ENCODE measurements around the gene HUNK. TPM values are rescaled to one million over a fixed set of nuclear protein-coding genes. Genes with fewer than 3 reads are reported as not detected.
"Not testable (repeated sequence)": the region's sequence is repeated elsewhere in the genome, so short reads cannot be mapped to it uniquely, and the experiment has no call there.

HUNK gene
- total RNA-seq, 1 donor from 2014 or later, result 2.5 TPM

DNA sequence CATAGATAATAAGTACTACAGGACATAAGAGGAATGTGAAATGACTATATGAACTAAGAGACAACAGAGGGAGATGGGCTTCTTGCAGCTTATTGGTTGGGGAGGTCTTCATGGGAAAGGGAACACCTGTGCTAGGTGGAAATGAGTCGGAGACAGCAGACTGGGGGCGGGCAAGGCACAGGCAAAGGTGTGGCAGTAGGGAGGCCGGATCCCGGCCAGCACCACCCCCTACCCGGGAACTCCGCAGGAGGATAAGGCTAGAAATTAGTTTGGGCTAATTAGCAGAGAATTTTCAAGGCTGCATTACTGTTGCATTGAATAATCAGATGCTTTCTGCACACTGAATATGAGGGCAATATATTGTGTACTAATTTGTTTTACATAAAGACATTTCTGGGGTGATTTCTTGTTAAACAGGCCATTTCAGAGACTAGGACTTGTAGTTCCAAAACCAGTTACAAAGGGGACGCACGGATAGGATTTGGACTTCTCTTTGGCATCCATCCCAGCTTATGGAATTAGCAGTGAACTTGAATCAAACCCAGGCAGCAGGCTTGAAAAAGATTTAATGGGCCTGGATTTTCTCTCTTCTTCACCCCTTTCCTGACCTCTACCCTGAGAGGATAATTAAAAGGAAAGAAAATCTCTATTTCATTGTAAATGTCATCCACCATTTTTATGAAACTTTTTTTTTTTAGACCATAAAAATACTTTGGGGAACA is 2.2 kb upstream of the HUNK start:
- peak; percentile 68 for DNase-seq

DNA sequence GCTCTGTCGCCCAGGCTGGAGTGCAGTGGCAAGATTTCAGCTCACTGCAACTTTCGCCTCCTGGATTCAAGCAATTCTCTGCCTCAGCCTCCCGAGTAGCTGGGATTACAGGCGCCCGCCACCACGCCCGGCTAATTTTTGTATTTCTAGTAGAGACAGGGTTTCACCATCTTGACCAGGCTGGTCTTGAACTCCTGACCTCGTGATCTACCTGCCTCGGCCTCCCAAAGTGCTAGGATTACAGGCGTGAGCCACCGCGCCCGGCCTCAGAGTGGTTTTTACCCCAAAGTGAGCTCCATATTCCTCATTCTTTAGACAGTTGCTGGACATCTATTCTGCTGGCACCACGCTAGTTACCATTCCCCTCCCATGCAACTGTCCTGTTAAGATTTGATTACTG is 1.4 kb upstream of the HUNK start:
- DNase-seq, result not testable (repeated sequence)

DNA sequence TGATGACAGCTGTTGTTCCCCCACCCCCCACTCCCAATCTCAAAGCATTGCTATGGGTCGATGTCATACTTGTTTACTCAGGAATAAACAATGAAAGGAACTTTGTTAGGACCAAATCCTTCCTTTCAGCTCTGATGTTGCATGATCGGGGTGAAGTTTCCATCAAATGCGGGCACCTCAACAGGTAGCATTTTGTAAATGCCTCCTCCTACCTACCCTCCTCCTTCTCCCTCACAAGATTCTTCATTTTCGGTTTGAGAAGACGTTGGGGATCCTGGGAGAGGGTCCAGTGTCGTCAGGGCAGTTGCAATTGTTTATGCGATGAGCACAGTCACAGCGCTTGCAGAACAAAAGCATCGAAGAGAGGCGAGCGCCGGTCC is 758 bp upstream of the HUNK start:
- DNase-seq, result no peak

DNA sequence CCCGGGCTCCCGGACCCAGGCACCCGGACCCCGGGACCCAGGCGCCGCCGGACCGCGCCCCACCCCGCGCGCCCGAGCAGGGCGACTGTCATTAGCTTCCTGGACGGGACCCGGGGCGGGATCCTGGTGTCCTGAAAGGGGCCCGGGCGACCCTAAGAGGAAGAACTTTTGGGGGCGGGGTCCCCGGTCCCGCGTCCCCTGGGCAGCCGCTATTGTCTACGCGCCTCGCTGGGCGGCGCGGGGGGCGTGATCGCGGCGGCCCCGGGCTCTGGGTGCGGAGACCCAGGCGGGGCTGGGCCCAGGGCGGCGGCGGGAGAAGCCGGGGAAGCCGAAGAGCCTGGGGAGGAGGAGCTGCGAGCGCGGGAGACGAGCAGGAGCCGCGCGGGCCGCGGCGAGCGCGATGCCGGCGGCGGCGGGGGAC is 465 bp downstream of the HUNK start:
- peak; percentile 56 for DNase-seq

DNA sequence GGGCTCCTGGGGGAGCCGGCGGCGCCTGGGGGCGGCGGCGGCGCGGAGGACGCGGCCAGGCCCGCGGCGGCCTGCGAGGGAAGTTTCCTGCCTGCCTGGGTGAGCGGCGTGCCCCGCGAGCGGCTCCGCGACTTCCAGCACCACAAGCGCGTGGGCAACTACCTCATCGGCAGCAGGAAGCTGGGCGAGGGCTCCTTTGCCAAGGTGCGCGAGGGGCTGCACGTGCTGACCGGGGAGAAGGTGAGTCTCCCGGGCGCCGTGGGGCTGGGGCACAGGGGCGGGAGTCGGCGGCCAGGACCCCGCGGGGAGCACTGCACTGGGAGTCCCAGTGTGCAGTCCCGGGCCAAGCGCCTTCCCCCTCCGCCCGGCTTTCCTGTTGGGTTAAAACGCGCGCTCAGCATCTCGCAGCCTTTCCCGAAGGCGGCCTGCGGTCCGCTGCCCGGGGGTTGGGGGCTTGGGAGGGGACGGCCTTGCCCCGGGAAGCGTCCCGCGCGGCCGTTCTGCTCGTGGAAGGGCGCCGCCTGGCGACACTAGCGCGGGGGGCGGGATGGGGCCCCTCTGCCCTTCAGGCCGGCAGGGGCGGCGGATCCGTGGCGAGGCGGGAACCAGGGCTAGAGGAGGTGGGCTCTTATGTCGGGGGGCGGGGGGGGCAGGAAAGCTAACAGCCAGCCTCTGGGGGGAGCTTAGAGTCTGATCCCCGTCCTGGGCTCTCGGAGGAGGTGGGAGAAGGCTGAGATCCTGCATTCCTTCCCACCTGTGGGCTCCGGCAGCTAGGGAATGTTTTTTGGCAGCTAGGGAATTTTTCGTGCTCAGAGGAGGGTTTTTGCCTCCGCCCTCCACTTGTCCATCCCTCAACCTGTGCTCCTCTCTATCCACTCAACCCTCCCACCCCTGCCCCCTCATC is 1.1 kb downstream of the HUNK start:
- peak; percentile 75 for DNase-seq

DNA sequence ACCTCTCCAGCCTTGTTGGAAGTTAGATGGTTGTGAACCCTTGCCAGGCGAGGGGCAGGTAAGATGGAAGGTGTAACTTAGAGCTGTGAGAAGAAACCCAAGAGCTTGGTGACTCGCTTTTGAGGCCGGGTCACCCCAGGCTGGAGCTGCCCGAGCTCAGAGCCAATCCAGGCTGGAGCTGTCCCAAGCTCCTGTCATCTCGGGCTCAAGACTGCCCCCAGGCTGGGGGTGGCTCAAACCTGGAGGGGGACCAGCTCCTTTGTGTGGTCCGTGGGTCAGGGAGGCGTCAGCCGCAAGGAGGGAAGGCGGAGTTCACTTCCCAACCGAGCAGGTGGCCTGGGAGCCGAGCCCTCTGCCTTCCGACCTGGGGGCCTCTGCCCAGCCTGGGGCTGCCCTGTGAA is 2.0 kb downstream of the HUNK start:
- peak; percentile 45 for DNase-seq

DNA sequence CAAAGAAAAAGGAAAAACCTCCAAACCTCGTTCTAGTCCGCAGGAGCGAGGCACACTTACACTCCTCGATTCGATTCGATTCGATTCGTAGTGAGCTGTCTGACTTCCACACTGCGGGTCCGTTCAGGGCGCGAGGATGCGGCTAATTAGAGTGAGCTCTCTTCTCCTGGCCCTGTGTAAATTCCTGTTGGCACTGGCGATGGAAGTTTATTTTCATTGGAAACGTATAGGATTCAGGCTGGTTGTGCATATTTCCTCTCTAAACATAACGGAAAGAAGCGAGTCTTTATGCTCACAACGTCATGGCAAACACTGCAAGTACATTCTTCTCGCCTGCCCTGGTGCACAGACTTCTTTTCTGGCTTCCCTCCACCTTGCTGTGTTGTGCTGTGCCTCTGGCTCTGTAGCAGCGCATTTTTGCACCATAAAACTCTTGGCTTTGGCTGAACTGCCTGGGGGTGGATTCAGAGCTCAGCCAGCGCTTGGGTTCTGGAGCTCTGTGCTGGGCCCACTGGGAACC is 2.7 kb downstream of the HUNK start:
- peak; percentile 84 for DNase-seq

DNA sequence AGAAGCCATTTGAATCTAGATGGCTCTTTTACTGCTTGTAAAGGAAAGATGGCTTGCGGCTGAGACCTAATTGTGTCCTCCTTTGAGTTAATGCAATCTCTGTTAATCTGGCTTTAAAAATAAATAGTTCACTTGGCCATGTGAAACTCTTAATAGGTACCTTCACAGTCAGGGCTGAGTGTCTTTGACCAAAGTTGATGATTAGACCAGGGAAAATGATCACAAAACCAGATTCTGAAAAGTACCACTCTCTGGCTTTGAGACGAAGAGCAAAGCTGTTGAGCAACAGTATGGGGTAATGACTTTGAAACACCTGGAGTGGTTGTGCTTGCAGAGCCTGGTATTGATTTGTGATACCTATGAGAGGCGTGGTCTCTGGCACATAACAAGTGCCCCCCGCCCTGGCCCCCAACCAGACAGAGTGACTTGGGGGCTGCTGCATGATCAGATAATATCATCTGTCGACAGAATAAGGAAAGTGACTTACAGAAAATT is 4.7 kb downstream of the HUNK start:
- no peak for DNase-seq

DNA sequence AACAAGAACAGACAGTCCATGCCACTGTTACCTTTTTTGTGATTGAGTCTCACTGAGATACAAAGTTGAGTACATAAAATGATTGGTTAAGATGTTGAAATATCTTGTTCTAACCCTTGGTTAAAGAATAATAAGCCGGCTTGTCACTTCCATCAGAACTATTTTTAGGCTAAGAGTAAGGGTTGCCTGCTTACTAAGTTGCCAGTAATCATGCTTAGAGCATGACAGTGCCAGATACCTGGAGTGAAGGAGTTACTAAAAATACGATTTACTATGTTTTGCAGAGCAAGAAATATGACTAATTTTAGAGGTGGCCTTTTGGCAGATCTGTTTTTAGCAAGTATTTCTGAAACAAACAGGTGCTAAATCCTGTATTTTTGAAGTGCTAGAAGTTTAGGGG is 6.0 kb downstream of the HUNK start:
- no peak for DNase-seq

DNA sequence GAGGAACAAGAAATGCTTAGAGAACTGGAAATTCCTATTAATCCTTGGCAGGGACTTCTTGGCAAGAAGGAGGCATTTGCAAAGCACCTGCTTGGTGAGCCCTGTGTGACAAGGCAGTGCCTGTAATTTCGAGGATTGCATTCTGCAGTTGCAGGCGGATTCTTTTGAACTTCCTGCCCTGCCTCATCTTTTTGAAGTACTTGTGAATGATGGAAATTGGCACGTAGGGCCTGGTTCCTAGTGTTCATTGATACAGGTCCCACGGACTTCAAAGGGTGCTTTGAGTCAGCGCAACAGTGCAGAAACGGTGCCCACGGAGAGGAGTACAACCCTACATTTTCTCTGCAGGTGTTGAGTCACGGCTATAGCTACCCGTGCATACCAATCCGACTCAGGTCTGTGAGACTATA is 6.4 kb downstream of the HUNK start:
- peak; percentile 65 for DNase-seq

DNA sequence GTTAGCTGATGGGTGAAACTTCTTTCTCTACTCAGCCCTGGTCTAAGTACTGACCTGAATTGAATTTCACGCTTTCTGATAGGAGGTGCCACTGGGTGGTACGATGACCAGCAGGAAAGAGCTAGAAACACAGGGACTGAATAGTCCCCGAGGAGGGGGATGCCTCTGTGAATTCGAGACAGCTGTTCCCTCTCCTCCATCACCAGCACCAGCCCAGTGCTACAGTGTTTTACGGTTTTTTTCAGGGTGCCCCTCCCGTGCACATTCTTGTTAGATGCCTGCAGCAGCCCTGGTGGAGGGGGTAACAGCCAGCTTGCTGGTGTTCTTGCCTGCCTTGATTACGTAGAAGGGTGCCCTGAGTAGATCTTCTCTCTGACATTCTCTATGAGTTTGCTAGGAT is 7.1 kb downstream of the HUNK start:
- peak; percentile 88 for DNase-seq

DNA sequence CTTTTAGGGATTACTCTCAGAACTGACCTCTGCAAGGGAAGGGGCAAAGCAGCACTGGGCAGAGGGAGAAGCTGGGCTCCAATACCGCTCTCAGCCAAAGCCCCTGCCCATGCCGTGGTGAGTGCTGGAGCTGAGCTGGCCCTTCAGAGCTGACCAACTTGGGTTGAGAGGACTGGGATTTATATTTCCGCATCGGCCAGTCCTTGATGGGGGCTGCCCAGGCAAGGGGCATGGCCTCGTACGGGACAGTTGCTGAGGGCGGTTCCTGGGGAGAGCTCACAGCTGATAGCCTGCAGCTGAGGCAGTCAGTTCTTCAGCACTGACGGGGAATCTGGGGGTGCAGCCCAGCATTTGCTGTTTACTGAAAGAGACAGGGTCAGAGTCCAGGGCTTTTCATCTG is 8.0 kb downstream of the HUNK start:
- no peak for DNase-seq

DNA sequence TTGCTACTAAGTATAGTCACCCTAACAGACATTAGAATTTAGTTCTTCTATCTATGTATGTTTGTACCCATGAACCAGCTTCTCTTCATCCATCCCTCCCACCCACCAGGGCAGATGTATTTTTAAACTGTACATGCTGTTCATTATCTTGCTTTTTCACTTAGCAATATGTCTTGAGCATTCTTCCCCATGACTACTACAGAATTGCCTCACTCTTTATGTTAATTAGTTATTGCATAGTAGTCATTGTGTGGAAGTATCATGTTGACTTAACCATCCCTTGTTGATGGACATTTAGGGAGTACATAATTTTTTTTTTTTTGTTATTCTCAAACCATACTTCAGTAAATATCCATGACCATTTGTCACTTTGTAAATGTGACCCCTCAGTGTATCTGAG is 9.9 kb downstream of the HUNK start:
- no peak for DNase-seq

DNA sequence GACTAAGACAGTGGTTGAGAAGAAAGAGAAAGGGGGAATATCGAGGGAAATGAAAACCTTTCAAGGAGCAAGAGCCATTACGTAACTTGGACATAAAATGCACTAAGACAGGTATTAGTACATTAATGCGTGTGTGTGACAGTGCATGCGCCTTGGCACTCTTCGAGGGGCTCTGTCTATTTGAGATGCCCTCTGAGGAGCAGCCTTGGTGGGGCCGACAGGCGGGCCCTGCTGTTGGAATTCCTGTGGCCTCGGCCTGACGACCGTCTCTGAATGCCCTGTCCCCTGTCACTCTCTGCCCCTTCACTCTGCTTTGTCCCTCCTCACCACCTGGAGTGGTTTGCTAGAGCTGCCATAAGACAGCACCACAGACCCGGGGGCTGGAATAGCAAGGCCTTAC is 12.3 kb downstream of the HUNK start:
- DNase-seq, result no peak

DNA sequence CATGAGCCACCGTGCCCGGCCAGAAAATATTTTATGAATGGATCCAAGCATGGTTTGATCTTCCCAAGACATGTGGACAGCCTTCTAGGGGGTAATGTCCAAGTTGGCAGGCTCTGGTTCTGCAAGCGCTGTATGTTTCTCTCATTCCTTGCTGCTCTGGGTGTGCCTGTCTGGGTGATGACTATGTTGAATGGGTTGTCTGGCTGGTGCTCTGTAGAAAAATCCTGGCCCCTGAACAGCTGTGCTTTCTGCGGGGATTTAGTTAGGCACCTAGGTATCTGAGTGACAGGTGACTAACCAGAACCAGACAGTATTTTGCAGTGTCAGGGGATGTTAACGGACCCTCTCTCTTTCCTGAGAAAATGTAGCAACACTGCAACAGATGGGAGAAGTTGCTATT is 14.1 kb downstream of the HUNK start:
- DNase-seq, result no peak

DNA sequence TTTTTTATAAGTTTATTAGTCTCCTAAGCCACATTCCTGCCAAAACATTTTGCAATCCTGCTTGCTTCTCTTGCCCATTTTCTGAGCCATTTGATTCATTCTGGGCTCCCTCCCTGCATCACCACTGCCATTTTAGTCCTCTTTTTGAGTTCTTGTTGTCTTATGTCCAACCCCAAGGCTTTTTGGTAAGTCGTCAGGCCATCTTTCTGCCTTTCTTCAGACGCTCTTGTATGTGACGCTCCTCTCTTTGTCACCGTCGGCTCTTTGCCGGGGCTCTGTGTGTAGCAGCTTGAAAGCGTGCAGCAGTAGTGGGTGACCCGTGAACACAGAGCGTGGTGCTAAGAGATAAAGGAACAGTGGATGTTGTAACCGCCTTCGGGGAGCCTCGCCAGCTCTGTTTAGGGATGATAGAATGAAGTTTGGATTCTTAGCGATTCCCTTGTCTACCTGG is 14.6 kb downstream of the HUNK start:
- peak; percentile 49 for DNase-seq

DNA sequence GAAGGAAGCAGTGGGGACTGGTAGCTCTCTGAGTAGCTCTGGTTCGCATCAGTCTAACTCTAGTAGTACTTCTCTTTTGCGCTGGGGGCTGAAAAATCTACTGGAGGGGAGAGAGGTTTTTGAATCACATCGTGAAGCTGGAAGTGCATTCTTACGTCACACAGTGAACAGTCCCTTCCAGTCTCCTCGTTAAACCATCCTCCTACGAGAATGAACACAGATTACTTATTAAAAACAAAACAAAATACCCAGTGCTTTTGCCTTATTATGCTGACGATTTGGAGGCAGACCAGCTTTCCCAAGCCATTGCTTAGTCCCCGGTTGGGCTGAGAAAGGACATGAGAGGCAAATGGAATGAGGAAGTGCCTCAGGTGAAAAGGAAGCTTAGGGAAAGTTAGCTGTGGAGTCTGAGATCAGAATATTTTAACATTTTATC is 16.1 kb downstream of the HUNK start:
- DNase-seq, result no peak

DNA sequence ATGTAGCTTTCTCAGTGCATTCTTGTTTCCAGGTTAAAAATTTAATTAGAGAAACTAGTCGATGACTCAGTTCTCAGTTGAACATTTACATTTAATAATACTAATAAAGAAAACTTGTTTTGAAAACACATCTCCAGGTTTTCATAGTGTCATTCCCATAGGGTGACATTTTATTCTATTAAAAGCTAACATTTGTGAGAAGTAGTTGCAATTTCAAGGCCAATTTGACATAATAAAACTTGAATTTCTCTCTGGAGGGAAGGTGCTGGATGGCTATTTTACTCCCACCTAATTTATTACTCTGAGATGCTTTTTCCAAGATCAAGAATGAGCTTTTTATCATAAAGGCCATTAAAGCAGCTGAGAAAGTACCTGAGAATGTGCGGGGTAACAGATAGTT is 16.6 kb downstream of the HUNK start:
- DNase-seq, result no peak

DNA sequence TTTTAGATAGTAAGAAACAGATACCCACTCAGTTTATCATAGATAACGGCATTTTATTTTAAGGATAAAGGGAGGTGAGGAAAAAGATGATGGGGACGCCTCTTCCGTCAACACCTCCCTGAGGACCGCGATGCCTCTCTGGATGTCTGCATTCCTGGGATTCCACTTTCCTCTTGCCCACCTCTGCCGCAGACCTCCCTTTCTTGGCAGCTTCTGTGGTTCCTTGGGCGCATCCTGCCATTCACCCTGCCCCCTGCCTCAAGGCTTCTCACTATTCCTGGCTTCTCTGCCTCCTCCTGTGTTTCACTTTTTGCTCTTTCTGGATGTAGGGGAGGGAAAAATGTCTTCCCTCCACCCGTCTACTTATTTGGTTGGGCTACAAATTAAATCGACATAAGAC is 19.9 kb downstream of the HUNK start:
- no peak for DNase-seq

DNA sequence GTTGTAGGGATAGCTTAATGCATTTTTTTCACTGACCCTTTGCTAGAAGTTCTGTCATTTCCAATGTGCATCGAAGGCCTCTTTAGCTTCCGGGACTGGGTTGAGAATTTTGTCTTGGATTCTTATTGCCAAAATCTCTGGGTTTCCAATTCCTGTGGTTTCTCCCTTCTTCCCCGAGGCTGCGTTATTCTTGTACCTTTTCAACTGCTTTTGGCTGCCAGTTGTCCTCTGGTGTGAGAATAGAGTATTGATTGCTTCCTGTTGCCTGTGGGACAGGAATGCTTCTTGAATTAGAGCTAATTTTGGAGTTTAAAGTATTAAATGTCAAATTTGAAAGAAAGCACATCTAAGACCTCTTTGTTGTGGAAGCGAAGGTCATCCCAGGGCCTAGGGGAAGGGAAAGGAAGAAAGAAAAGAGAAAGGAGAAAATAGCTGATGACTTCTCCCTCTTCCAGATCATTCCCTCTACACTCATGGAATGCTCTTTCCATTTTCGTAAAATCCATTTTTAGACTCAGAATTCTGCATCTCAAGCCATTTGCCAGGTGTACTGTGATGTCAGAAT is 21.1 kb downstream of the HUNK start:
- DNase-seq, result peak; percentile 41

DNA sequence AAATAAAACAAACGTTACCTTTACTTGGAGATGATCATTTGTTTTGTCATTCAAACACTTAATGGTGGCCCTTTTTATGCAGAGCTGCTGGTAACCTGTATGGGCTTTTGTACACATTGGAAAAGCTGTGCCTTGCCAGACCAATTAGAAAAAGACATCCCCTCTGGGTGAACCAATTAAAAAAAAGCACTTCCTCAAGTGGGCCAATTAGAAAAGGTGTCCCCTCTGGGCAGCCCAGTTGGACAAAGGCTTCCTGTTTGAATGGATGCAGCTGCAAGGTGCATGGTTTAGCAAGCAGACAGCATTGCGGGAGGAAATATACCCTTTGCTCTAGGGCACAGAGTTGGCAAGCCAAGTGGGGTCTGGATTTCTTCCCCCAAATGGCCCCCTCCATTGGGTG is 21.6 kb downstream of the HUNK start:
- no peak for DNase-seq

DNA sequence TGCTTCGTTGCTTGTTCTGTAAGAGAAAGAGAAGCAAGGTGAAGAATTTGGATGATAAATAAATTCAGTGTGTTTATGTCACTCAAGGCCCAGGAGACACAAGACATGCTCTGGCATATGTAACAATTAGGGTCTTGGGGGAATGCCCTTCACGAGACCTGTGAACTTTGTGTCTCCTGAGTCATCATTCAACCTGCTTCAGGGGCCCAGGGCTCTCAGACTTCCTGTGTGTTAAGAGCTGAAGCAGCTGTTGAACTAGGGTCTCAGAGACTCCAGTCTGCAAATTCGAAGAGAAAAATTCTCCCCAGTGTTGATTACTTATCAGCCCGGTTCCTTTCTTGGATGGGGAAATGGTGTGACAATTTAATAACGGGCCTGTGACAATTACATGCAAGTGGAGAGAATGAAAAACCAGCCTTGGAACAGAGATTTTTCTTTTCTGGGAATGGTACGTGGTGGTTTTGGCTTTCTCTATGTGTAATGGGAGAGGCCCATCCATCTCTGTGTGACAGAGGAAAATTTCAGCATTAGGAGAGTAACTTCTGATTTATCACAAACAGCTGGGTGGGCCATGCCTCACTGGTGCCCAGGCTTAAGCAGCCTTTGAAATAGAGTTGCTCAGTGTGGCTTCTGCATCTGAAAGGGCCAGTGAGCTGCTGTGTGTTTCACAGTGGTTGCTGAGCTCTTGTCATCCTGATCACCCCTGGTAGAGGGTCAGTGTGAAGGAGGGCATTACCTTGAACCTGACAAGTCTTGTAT is 22.4 kb downstream of the HUNK start:
- DNase-seq, result peak; percentile 65

All from tongue (tissue), 2 donors.